B cell (primary cell): ENCODE results near the gene OXSR1.

Experiments
- EZH2 ChIP-seq: IDR thresholded peaks from 2 replicates; pipeline ENCODE4 v1.6.1; 2012; ENCODE audit warnings: borderline replicate concordance, low read depth, mild to moderate bottlenecking, moderate library complexity, low read length; ENCODE audit not compliant: insufficient read depth, poor library complexity, severe bottlenecking
- TF ChIP-seq, protein P1 (sequence below): fragments of 200-600 bp; IDR thresholded peaks from one replicate; pipeline ENCODE4 v1.8.0; 2022; ENCODE audit warnings: antibody characterized with exemption, mild to moderate bottlenecking

DNA sequence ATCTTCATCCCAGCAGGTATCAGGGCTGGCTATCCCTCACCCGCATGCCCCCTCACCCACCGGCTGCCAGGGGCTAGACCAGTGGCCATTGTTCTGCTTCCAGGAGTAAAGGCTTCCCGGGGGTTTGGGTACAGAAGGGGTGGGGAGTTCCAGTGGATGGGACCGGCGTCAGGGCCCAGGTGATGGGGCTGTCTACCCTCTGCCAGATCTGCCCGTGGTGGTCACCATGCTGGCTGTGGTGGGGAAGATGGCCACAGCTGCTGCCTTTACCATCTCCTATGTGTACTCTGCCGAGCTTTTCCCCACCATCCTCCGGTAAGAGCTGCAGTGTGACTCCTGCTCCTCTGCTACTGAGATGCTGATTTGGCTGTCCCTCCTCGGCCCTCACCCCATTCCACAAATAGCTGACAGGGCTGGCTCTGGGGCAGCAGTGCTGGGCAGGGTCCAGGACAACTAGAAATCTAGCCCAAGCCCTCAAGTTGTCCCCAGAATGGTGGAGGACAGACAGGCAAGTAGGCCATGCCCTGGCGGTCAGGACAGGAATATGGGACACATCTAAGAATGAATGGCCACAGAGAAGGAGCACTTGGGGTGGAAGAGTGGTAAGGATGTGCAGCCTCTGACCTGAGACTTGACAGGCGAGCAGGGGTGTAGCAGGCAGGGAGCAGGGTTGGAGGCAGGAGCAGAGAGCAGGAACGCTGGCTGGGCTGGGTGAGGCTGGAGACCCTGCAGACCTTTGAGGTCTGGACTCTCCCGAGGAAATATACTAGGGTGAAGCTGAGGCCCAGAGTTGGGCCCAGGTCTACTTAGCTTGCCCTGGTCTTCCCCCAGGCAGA, 111.0 kb downstream of the OXSR1 start:
- TF ChIP-seq, protein P1, sequence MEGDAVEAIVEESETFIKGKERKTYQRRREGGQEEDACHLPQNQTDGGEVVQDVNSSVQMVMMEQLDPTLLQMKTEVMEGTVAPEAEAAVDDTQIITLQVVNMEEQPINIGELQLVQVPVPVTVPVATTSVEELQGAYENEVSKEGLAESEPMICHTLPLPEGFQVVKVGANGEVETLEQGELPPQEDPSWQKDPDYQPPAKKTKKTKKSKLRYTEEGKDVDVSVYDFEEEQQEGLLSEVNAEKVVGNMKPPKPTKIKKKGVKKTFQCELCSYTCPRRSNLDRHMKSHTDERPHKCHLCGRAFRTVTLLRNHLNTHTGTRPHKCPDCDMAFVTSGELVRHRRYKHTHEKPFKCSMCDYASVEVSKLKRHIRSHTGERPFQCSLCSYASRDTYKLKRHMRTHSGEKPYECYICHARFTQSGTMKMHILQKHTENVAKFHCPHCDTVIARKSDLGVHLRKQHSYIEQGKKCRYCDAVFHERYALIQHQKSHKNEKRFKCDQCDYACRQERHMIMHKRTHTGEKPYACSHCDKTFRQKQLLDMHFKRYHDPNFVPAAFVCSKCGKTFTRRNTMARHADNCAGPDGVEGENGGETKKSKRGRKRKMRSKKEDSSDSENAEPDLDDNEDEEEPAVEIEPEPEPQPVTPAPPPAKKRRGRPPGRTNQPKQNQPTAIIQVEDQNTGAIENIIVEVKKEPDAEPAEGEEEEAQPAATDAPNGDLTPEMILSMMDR: no peak
- no peak for TF ChIP-seq EZH2
